ENCODE measurements around the gene MAG.

GRCh38 chr19:35297922-35298321, 6.0 kb downstream of the MAG start:
- TF ChIP-seq POLR2A (IDR thresholded peaks at IDR 0.05) (no peak), CTCF (IDR thresholded peaks at IDR 0.05) (no peak)
